GM12878 (cell line): Measurements from ENCODE around the gene TMEM259. TPM values are rescaled to one million over a fixed set of nuclear protein-coding genes. Genes with fewer than 3 reads are reported as not detected.

Experiments
- DPF2 ChIP-seq: fragments of 450-650 bp; IDR thresholded peaks from 2 replicates; pipeline ENCODE4 v1.6.1; 2017; ENCODE audit warnings: mild to moderate bottlenecking
- EGR1 ChIP-seq, 2 experiments: IDR thresholded peaks; 1 replicate in 1 of 2; 2 replicates in 1 of 2; pipeline ENCODE4 v1.6.1; 2011 to 2012; ENCODE audit warnings: low read depth in 2 of 2, low read length in 2 of 2, borderline replicate concordance in 1 of 2, mild to moderate bottlenecking in 1 of 2, moderate library complexity in 1 of 2
- FOXK2 ChIP-seq: fragments of 450-650 bp; IDR thresholded peaks from 2 replicates; pipeline ENCODE4 v1.6.1; 2017; ENCODE audit warnings: mild to moderate bottlenecking, moderate library complexity
- JUND ChIP-seq: IDR thresholded peaks from 2 replicates; pipeline ENCODE4 v1.6.1; 2012; ENCODE audit warnings: low read depth, mild to moderate bottlenecking, low read length, improper control_type of control experiment, moderate library complexity
- KLF5 ChIP-seq: fragments of 450-650 bp; IDR thresholded peaks from 2 replicates; pipeline ENCODE4 v1.6.1; 2014; ENCODE audit warnings: mild to moderate bottlenecking; ENCODE audit not compliant: partially characterized antibody
- MTA3 ChIP-seq: IDR thresholded peaks from 2 replicates; pipeline ENCODE4 v1.6.1; 2012; ENCODE audit warnings: low read length, inconsistent platforms, borderline replicate concordance
- NBN ChIP-seq: fragments of 450-650 bp; IDR thresholded peaks from 2 replicates; pipeline ENCODE4 v1.6.1; 2016
- PML ChIP-seq: IDR thresholded peaks from 2 replicates; pipeline ENCODE4 v1.6.1; 2012; ENCODE audit warnings: low read length, inconsistent platforms
- POLR2A ChIP-seq: IDR thresholded peaks from 2 replicates; pipeline ENCODE4 v1.6.1; 2011; ENCODE audit warnings: low read depth, mild to moderate bottlenecking, low read length
- SIX5 ChIP-seq: IDR thresholded peaks from 2 replicates; pipeline ENCODE4 v1.6.1; 2011; ENCODE audit warnings: mild to moderate bottlenecking, low read depth, low read length, moderate library complexity; ENCODE audit not compliant: severe bottlenecking
- SREBF1 ChIP-seq: IDR thresholded peaks from 2 replicates; pipeline ENCODE4 v1.6.1; 2012; ENCODE audit warnings: mild to moderate bottlenecking, low read length
- STAT1 ChIP-seq: fragments of 450-650 bp; conservative IDR thresholded peaks from 2 replicates; pipeline ENCODE4 v1.6.1; 2014; ENCODE audit warnings: antibody characterized with exemption, mild to moderate bottlenecking
- STAT3 ChIP-seq: IDR thresholded peaks from 2 replicates; pipeline ENCODE4 v1.6.1; 2011; ENCODE audit warnings: low read depth, low read length, improper control_type of control experiment
- TCF12 ChIP-seq: IDR thresholded peaks from 2 replicates; pipeline ENCODE4 v1.6.1; 2011; ENCODE audit warnings: low read depth, mild to moderate bottlenecking, low read length
- TCF3 ChIP-seq: IDR thresholded peaks from 2 replicates; pipeline ENCODE4 v1.6.1; 2012; ENCODE audit warnings: low read depth, mild to moderate bottlenecking, low read length, borderline replicate concordance; ENCODE audit not compliant: insufficient read depth
- USF1 ChIP-seq: IDR thresholded peaks from 2 replicates; pipeline ENCODE4 v1.6.1; 2011; ENCODE audit warnings: borderline replicate concordance, low read depth, mild to moderate bottlenecking, moderate library complexity, mixed read lengths, low read length; ENCODE audit not compliant: insufficient read depth; ENCODE audit errors: extremely low read length
- USF2 ChIP-seq: IDR thresholded peaks from 2 replicates; pipeline ENCODE4 v1.6.1; 2011; ENCODE audit warnings: low read depth, low read length, improper control_type of control experiment, borderline replicate concordance
- YBX1 ChIP-seq: fragments of 450-650 bp; IDR thresholded peaks from 2 replicates; pipeline ENCODE4 v1.6.1; 2016; ENCODE audit warnings: antibody characterized with exemption
- ZNF384 ChIP-seq: IDR thresholded peaks from 2 replicates; pipeline ENCODE4 v1.6.1; 2012; ENCODE audit warnings: low read depth, mild to moderate bottlenecking, low read length, improper control_type of control experiment, borderline replicate concordance
- polyA plus RNA-seq, 11 experiments: library from polyadenylated mRNA; depleted of rRNA in 4 of 11; unstranded in 6 of 11; stranded (reverse) in 5 of 11; fragments of >200 nt; fragmentation: Nextera tagmentation in 4 of 11; fragmentation: Illumina TruSeq in 1 of 11; extraction: Ambion mirVana in 4 of 11; extraction: Trizol in 1 of 11; gene quantifications; 1 replicate in 1 of 11; 2 replicates in 10 of 11; pipeline versions ENCODE4 v1.2.1 to v1.2.3, GENCODE V29; 2011 to 2016; ENCODE audit warnings: inconsistent platforms in 2 of 11, missing spikeins in 2 of 11, low read depth in 1 of 11
- total RNA-seq, 4 experiments: library from RNA; depleted of rRNA in 3 of 4; stranded (reverse); fragments of >200 nt in 3 of 4; fragmentation: Illumina TruSeq in 1 of 4; extraction: Trizol in 1 of 4; gene quantifications; 2 replicates each; pipeline versions ENCODE4 v1.2.1 to v1.2.3, GENCODE V29; 2013 to 2021
- TF ChIP-seq, protein P1 (sequence below): fragments of 450-650 bp; formaldehyde crosslinking; IDR thresholded peaks from 2 replicates; pipeline ENCODE4 v1.5.0; 2022; ENCODE audit warnings: mild to moderate bottlenecking, missing genetic modification characterization
- TF ChIP-seq, protein P2 (sequence below): fragments of 450-650 bp; formaldehyde crosslinking; IDR thresholded peaks from 2 replicates; pipeline ENCODE4 v1.4.0; 2020; ENCODE audit warnings: mild to moderate bottlenecking, moderate library complexity

The TMEM259 gene
- total and polyA plus RNA-seq, 10 of the 15 experiments (the other 5 are each of a cell fraction or from before 2014, with no cell fraction given), result 0.43 to 184 (median 62.0) TPM

- TF ChIP-seq POLR2A (peak; percentile 54; the same call in 1 of the 2 replicates), TCF12 (peak; percentile 57; the same call in 1 of the 2 replicates), EGR1 (IDR thresholded peaks at IDR 0.05; ENCODE audit: borderline replicate concordance in 1 of 2, low read depth in 2 of 2, low read length in 2 of 2) (no peak), TCF3 (peak; percentile 51; the same call in 1 of the 2 replicates), MTA3 (no peak), NBN (peak; percentile 50; the same call in 1 of the 2 replicates), JUND (peak; percentile 65; the same call in 1 of the 2 replicates), ZNF384 (no peak), STAT3 (no peak), USF2 (no peak), DPF2 (peak; percentile 48; the same call in 1 of the 2 replicates), PML (no peak), SREBF1 (no peak), KLF5 (no peak), SIX5 (no peak), FOXK2 (no peak), USF1 (no peak), STAT1 (no peak), YBX1 (no peak)
- TF ChIP-seq, protein P1, sequence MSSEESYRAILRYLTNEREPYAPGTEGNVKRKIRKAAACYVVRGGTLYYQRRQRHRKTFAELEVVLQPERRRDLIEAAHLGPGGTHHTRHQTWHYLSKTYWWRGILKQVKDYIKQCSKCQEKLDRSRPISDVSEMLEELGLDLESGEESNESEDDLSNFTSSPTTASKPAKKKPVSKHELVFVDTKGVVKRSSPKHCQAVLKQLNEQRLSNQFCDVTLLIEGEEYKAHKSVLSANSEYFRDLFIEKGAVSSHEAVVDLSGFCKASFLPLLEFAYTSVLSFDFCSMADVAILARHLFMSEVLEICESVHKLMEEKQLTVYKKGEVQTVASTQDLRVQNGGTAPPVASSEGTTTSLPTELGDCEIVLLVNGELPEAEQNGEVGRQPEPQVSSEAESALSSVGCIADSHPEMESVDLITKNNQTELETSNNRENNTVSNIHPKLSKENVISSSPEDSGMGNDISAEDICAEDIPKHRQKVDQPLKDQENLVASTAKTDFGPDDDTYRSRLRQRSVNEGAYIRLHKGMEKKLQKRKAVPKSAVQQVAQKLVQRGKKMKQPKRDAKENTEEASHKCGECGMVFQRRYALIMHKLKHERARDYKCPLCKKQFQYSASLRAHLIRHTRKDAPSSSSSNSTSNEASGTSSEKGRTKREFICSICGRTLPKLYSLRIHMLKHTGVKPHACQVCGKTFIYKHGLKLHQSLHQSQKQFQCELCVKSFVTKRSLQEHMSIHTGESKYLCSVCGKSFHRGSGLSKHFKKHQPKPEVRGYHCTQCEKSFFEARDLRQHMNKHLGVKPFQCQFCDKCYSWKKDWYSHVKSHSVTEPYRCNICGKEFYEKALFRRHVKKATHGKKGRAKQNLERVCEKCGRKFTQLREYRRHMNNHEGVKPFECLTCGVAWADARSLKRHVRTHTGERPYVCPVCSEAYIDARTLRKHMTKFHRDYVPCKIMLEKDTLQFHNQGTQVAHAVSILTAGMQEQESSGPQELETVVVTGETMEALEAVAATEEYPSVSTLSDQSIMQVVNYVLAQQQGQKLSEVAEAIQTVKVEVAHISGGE (CRISPR knock-in tag), result no peak
- TF ChIP-seq, protein P2, sequence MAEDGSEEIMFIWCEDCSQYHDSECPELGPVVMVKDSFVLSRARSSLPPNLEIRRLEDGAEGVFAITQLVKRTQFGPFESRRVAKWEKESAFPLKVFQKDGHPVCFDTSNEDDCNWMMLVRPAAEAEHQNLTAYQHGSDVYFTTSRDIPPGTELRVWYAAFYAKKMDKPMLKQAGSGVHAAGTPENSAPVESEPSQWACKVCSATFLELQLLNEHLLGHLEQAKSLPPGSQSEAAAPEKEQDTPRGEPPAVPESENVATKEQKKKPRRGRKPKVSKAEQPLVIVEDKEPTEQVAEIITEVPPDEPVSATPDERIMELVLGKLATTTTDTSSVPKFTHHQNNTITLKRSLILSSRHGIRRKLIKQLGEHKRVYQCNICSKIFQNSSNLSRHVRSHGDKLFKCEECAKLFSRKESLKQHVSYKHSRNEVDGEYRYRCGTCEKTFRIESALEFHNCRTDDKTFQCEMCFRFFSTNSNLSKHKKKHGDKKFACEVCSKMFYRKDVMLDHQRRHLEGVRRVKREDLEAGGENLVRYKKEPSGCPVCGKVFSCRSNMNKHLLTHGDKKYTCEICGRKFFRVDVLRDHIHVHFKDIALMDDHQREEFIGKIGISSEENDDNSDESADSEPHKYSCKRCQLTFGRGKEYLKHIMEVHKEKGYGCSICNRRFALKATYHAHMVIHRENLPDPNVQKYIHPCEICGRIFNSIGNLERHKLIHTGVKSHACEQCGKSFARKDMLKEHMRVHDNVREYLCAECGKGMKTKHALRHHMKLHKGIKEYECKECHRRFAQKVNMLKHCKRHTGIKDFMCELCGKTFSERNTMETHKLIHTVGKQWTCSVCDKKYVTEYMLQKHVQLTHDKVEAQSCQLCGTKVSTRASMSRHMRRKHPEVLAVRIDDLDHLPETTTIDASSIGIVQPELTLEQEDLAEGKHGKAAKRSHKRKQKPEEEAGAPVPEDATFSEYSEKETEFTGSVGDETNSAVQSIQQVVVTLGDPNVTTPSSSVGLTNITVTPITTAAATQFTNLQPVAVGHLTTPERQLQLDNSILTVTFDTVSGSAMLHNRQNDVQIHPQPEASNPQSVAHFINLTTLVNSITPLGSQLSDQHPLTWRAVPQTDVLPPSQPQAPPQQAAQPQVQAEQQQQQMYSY (CRISPR knock-in tag), result no peak
Measured at GRCh38 chr19:996051-996838, 24.7 kb downstream of the TMEM259 start (continued).
